ACC112 (cell line): ENCODE data around the gene GABRB2.

Experiments used
- H2AFZ ChIP-seq: fragments of 200-600 bp; sonication (generic); one replicate; pipeline ENCODE4 v1.6.0; 2017; ENCODE audit warnings: antibody characterized with exemption, low read length; ENCODE audit not compliant: unreplicated experiment
- H3K27ac ChIP-seq: fragments of 200-600 bp; sonication (generic); 2 replicates; pipeline ENCODE4 v1.5.1; 2014; ENCODE audit warnings: low read depth, mild to moderate bottlenecking, antibody characterized with exemption, low read length, moderate library complexity
- H3K27me3 ChIP-seq: fragments of 200-600 bp; sonication (generic); 2 replicates; pipeline ENCODE4 v1.6.1; 2014; ENCODE audit warnings: mild to moderate bottlenecking, antibody characterized with exemption, low read length, moderate library complexity, mixed read lengths; ENCODE audit not compliant: insufficient read depth
- H3K36me3 ChIP-seq: fragments of 200-600 bp; sonication (generic); 2 replicates; pipeline ENCODE4 v1.6.1; 2016; ENCODE audit warnings: mild to moderate bottlenecking, antibody characterized with exemption, low read length, moderate library complexity, mixed read lengths; ENCODE audit not compliant: insufficient read depth
- H3K4me1 ChIP-seq: fragments of 200-600 bp; sonication (generic); one replicate; pipeline ENCODE4 v1.6.1; 2016; ENCODE audit warnings: low read length, mixed read lengths; ENCODE audit not compliant: insufficient read depth, unreplicated experiment, control insufficient read depth
- H3K4me3 ChIP-seq: fragments of 200-600 bp; sonication (generic); 2 replicates; pipeline ENCODE4 v1.5.1; 2014; ENCODE audit warnings: mild to moderate bottlenecking, low read depth, low read length
- H3K79me2 ChIP-seq: fragments of 200-600 bp; sonication (generic); one replicate; pipeline ENCODE4 v1.6.0; 2016; ENCODE audit warnings: low read length; ENCODE audit not compliant: control insufficient read depth, unreplicated experiment, insufficient read depth

GABRB2 gene

GRCh38 chr5:161396171-161396570 is 150.4 kb downstream of the GABRB2 start:
- no peak overlapping the region for H3K4me3 ChIP-seq
- H3K27me3 ChIP-seq = no peaks in the 10 kb centered on the region
- no peaks in the 10 kb centered on the region for H3K36me3 ChIP-seq
- no peak overlapping the region for H2AFZ ChIP-seq
- H3K27ac ChIP-seq = no peak overlapping the region
- H3K4me1 ChIP-seq = no peaks in the 10 kb centered on the region
- H3K79me2 ChIP-seq = no peaks in the 10 kb centered on the region

- H3K27me3 ChIP-seq = no peaks in the 10 kb centered on the region
- H3K4me3 ChIP-seq = no peak overlapping the region
- H2AFZ ChIP-seq = no peak overlapping the region
- no peaks in the 10 kb centered on the region for H3K36me3 ChIP-seq
- H3K4me1 ChIP-seq = no peaks in the 10 kb centered on the region
- no peaks in the 10 kb centered on the region for H3K79me2 ChIP-seq
- H3K27ac ChIP-seq = no peak overlapping the region
These were observed 154.8 kb downstream of the GABRB2 start for GRCh38 chr5:161391724-161392123.

- H3K27ac ChIP-seq = no peak overlapping the region
- no peaks in the 10 kb centered on the region for H3K27me3 ChIP-seq
- no peaks in the 10 kb centered on the region for H3K4me1 ChIP-seq
- H2AFZ ChIP-seq = no peak overlapping the region
- no peak overlapping the region for H3K4me3 ChIP-seq
- no peaks in the 10 kb centered on the region for H3K36me3 ChIP-seq
- H3K79me2 ChIP-seq = no peaks in the 10 kb centered on the region
These were observed 155.5 kb downstream of the GABRB2 start for GRCh38 chr5:161391016-161391415.

- H3K4me1 ChIP-seq = no peaks in the 10 kb centered on the region
- no peak overlapping the region for H3K27ac ChIP-seq
- H3K4me3 ChIP-seq = no peak overlapping the region
These were observed 159.4 kb downstream of the GABRB2 start for GRCh38 chr5:161387121-161387520.

GRCh38 chr5:161385027-161385426 is 161.5 kb downstream of the GABRB2 start:
- Histone ChIP-seq H3K4me1 (no peaks in the 10 kb centered on the region), H3K79me2 (no peaks in the 10 kb centered on the region), H3K27me3 (no peaks in the 10 kb centered on the region), H3K27ac (no peak overlapping the region), H3K4me3 (no peak overlapping the region), H2AFZ (no peak overlapping the region), H3K36me3 (no peaks in the 10 kb centered on the region)

More at GRCh38 chr5:161387121-161387520, 159.4 kb downstream of the GABRB2 start:
- Histone ChIP-seq H3K36me3 (no peaks in the 10 kb centered on the region), H3K79me2 (no peaks in the 10 kb centered on the region), H2AFZ (no peak overlapping the region), H3K27me3 (no peaks in the 10 kb centered on the region)

GRCh38 chr5:161382685-161383084 is 163.8 kb downstream of the GABRB2 start:
- Histone ChIP-seq H3K4me1 (no peaks in the 10 kb centered on the region), H3K27me3 (no peaks in the 10 kb centered on the region), H3K79me2 (no peaks in the 10 kb centered on the region), H3K27ac (no peak overlapping the region), H3K4me3 (no peak overlapping the region), H3K36me3 (no peaks in the 10 kb centered on the region), H2AFZ (no peak overlapping the region)

- Histone ChIP-seq H3K79me2 (no peaks in the 10 kb centered on the region), H3K4me3 (no peak overlapping the region), H3K27ac (no peak overlapping the region), H3K36me3 (no peaks in the 10 kb centered on the region), H2AFZ (no peak overlapping the region), H3K27me3 (no peaks in the 10 kb centered on the region), H3K4me1 (no peaks in the 10 kb centered on the region)
These were observed 166.0 kb downstream of the GABRB2 start for GRCh38 chr5:161380486-161380885.

GRCh38 chr5:161378701-161379100 is 167.8 kb downstream of the GABRB2 start:
- no peaks in the 10 kb centered on the region for H3K27me3 ChIP-seq
- H3K79me2 ChIP-seq = no peaks in the 10 kb centered on the region
- H2AFZ ChIP-seq = no peak overlapping the region
- no peaks in the 10 kb centered on the region for H3K36me3 ChIP-seq
- no peak overlapping the region for H3K4me3 ChIP-seq
- no peak overlapping the region for H3K27ac ChIP-seq
- H3K4me1 ChIP-seq = no peaks in the 10 kb centered on the region

GRCh38 chr5:161376034-161376433 is 170.5 kb downstream of the GABRB2 start:
- no peak overlapping the region for H3K27ac ChIP-seq
- H3K27me3 ChIP-seq = no peaks in the 10 kb centered on the region
- no peaks in the 10 kb centered on the region for H3K4me1 ChIP-seq
- no peak overlapping the region for H2AFZ ChIP-seq
- H3K36me3 ChIP-seq = no peaks in the 10 kb centered on the region
- H3K4me3 ChIP-seq = no peak overlapping the region
- H3K79me2 ChIP-seq = no peaks in the 10 kb centered on the region

- no peaks in the 10 kb centered on the region for H3K4me1 ChIP-seq
- no peaks in the 10 kb centered on the region for H3K36me3 ChIP-seq
- H3K27ac ChIP-seq = no peak overlapping the region
- H3K4me3 ChIP-seq = no peak overlapping the region
- no peaks in the 10 kb centered on the region for H3K79me2 ChIP-seq
- no peaks in the 10 kb centered on the region for H3K27me3 ChIP-seq
- no peak overlapping the region for H2AFZ ChIP-seq
These were observed 173.2 kb downstream of the GABRB2 start for GRCh38 chr5:161373345-161373707.

GRCh38 chr5:161372682-161373344 is 173.7 kb downstream of the GABRB2 start:
- H3K36me3 ChIP-seq = no peaks in the 10 kb centered on the region
- no peak overlapping the region for H3K27ac ChIP-seq
- H2AFZ ChIP-seq = no peak overlapping the region
- no peaks in the 10 kb centered on the region for H3K27me3 ChIP-seq
- H3K79me2 ChIP-seq = no peaks in the 10 kb centered on the region
- no peaks in the 10 kb centered on the region for H3K4me1 ChIP-seq
- no peak overlapping the region for H3K4me3 ChIP-seq
